RWPE2 (cell line): ENCODE data around the gene ETV5.
"Not testable (repeated sequence)": the region's sequence is repeated elsewhere in the genome, so short reads cannot be mapped to it uniquely, and the experiment has no call there.

Experiments used
- ATAC-seq: fragments of 200-7000 bp; cut with Tn5 transposase; 3 replicates; pipeline ENCODE4 v1.9.1; 2021; ENCODE audit warnings: low read depth
- DNase-seq: peaks from one replicate; pipeline ENCODE4 v3.0.0-alpha.2; 2020; ENCODE audit warnings: low spot score
- H3K27ac ChIP-seq: fragments of 450-650 bp; 2 replicates; pipeline ENCODE4 v1.5.1; 2017; ENCODE audit warnings: mild to moderate bottlenecking; ENCODE audit not compliant: poor library complexity, severe bottlenecking
- H3K27me3 ChIP-seq: fragments of 250-450 bp; sonication (Bioruptor Pico); 2 replicates; pipeline ENCODE4 v1.5.1; 2021; ENCODE audit warnings: mild to moderate bottlenecking, moderate library complexity; ENCODE audit not compliant: insufficient read depth, poor library complexity, severe bottlenecking
- H3K36me3 ChIP-seq: fragments of 250-450 bp; sonication (Bioruptor Pico); 2 replicates; pipeline ENCODE4 v1.5.1; 2020; ENCODE audit warnings: low read depth, mild to moderate bottlenecking, moderate library complexity
- H3K4me1 ChIP-seq: fragments of 250-450 bp; sonication (Bioruptor Pico); 2 replicates; pipeline ENCODE4 v1.5.1; 2021; ENCODE audit warnings: mild to moderate bottlenecking, moderate library complexity; ENCODE audit not compliant: insufficient read depth, poor library complexity, severe bottlenecking
- H3K4me3 ChIP-seq: fragments of 250-450 bp; sonication (Bioruptor Pico); 2 replicates; pipeline ENCODE4 v1.5.1; 2021; ENCODE audit warnings: mild to moderate bottlenecking, moderate library complexity; ENCODE audit not compliant: severe bottlenecking
- H3K9me3 ChIP-seq: fragments of 250-450 bp; sonication (Bioruptor Pico); 2 replicates; pipeline ENCODE4 v1.5.1; 2021; ENCODE audit warnings: mild to moderate bottlenecking, moderate library complexity; ENCODE audit not compliant: severe bottlenecking
- CTCF ChIP-seq: fragments of 450-650 bp; IDR thresholded peaks from one replicate; pipeline ENCODE4 v1.5.1; 2017; ENCODE audit warnings: mild to moderate bottlenecking, moderate library complexity; ENCODE audit not compliant: poor library complexity, severe bottlenecking

The ETV5 gene

GRCh38 chr3:186021673-186022362 is 87.1 kb downstream of the ETV5 start:
- no peak for TF ChIP-seq CTCF
- peak; percentile 98 for ATAC-seq

GRCh38 chr3:186021250-186021649 is 87.6 kb downstream of the ETV5 start:
- not testable (repeated sequence) for H3K36me3 ChIP-seq, ATAC-seq, H3K4me1 ChIP-seq, H3K27me3 ChIP-seq, DNase-seq, H3K9me3 ChIP-seq, H3K4me3 ChIP-seq
- peak overlapping the region; percentile 1 for H3K27ac ChIP-seq

More at GRCh38 chr3:186021673-186022362, 87.1 kb downstream of the ETV5 start:
- Histone ChIP-seq H3K27me3 (no peaks in the 10 kb centered on the region), H3K4me3 (no peak overlapping the region), H3K27ac (peak overlapping the region; percentile 1), H3K4me1 (peaks cover 3% of the 10 kb centered on the region), H3K9me3 (no peaks in the 10 kb centered on the region), H3K36me3 (no peaks in the 10 kb centered on the region)
- DNase-seq = no peak

- H3K27me3 ChIP-seq, DNase-seq, H3K4me3 ChIP-seq, H3K27ac ChIP-seq, H3K4me1 ChIP-seq, ATAC-seq, H3K36me3 ChIP-seq, H3K9me3 ChIP-seq: not testable (repeated sequence)
Measured at GRCh38 chr3:186019288-186019687, 89.6 kb downstream of the ETV5 start.

DNA sequence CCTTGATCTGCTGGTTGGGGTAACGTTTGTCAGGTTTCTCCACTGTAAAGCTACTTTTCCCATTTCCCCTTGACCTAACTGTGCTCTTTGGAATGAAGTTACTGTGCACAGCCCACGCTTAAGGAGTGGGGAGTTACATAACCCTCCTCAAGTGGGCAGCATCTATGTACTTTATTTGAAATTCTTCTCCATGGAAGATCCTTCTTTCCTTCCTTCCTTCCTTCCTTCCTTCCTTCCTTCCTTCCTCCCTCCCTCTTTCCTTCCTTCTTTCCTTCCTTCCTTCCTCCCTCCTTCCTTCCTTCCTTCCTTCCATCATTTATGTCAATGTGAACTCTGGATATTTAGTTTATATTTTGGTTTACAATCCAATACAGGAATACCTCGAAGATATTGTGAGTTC is 94.0 kb downstream of the ETV5 start:
- TF ChIP-seq CTCF = no peak
- ATAC-seq = no peak

DNA sequence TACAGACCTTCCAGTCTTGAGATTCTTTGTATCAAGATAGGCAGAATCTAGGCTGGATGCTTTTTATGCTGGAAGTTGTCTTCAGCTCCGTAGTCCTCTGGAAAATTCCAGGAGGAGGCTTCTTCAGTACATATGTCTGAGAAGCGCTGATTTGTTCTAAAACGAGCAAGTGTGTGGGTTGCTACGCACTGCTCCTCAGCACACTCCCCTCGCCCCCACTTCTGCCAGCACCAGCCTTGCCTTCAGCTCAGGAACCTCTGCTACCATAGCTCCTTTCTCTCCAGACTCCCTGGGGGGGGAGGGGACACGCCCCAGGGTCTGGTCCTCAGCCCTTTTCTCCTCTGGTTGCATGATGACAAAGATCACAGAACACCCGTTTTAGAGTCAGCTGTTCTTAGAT is 95.6 kb downstream of the ETV5 start:
- DNase-seq (no peak), ATAC-seq (no peak)
- no peak for TF ChIP-seq CTCF
- Histone ChIP-seq H3K36me3 (no peaks in the 10 kb centered on the region), H3K27ac (no peak overlapping the region), H3K4me3 (no peak overlapping the region), H3K4me1 (no peaks in the 10 kb centered on the region), H3K27me3 (no peaks in the 10 kb centered on the region), H3K9me3 (no peaks in the 10 kb centered on the region)

More for the DNA sequence above, 94.0 kb downstream of the ETV5 start:
- H3K4me1 ChIP-seq = no peaks in the 10 kb centered on the region
- no peak overlapping the region for H3K4me3 ChIP-seq
- no peak overlapping the region for H3K27ac ChIP-seq
- no peaks in the 10 kb centered on the region for H3K27me3 ChIP-seq
- no peak for DNase-seq
- H3K36me3 ChIP-seq = no peaks in the 10 kb centered on the region
- H3K9me3 ChIP-seq = no peaks in the 10 kb centered on the region

- DNase-seq (no peak), ATAC-seq (no peak)
- no peak overlapping the region for H3K27ac ChIP-seq
- no peak overlapping the region for H3K4me3 ChIP-seq
- no peaks in the 10 kb centered on the region for H3K36me3 ChIP-seq
- H3K27me3 ChIP-seq = no peaks in the 10 kb centered on the region
- H3K4me1 ChIP-seq = no peaks in the 10 kb centered on the region
- TF ChIP-seq CTCF = no peak
- H3K9me3 ChIP-seq = no peaks in the 10 kb centered on the region
Measured at GRCh38 chr3:186012137-186012536, 96.8 kb downstream of the ETV5 start.
